HFFc6 (cell line): ENCODE data around the gene DCHS1. TPM values are rescaled to one million over a fixed set of nuclear protein-coding genes. Genes with fewer than 3 reads are reported as not detected.

Experiments used
- DNase-seq: peaks from one replicate; pipeline ENCODE4 v3.0.0-alpha.2; 2018
- H3K27ac Mint-ChIP-seq: 2 replicates; pipeline ENCODE4 v1.8.0; 2020; ENCODE audit warnings: mild to moderate bottlenecking, mixed read lengths
- H3K27me3 Mint-ChIP-seq: 2 replicates; pipeline ENCODE4 v1.8.0; 2021; ENCODE audit warnings: mild to moderate bottlenecking, moderate library complexity, mixed read lengths; ENCODE audit not compliant: insufficient read depth
- H3K36me3 Mint-ChIP-seq: 2 replicates; pipeline ENCODE4 v1.8.0; 2021; ENCODE audit warnings: low read depth, mixed read lengths
- H3K4me1 Mint-ChIP-seq: 2 replicates; pipeline ENCODE4 v1.8.0; 2020; ENCODE audit warnings: low read depth, mixed read lengths
- H3K4me3 Mint-ChIP-seq: 2 replicates; pipeline ENCODE4 v1.8.0; 2020; ENCODE audit warnings: mild to moderate bottlenecking, moderate library complexity, mixed read lengths
- H3K9me3 Mint-ChIP-seq: 2 replicates; pipeline ENCODE4 v1.8.0; 2020; ENCODE audit warnings: mild to moderate bottlenecking, mixed read lengths
- total RNA-seq, 6 experiments: library from RNA; stranded (reverse); fragmentation: NEBNext Ultra II Directional; extraction: Animal tissue kit (Norgen Biotek cat#: 25700); gene quantifications; 2 replicates in 1 of 6; 3 replicates in 5 of 6; pipeline ENCODE4 v1.2.3, GENCODE V29; 2021
- TF ChIP-seq, protein P1 (sequence below): fragments of 200-600 bp; sonication (generic); IDR thresholded peaks from 2 replicates; pipeline ENCODE4 v1.5.0; 2021; ENCODE audit warnings: antibody characterized with exemption, mild to moderate bottlenecking

The DCHS1 gene
- total RNA-seq, 6 experiments from 2014 or later: 1.4 to 2.8 (median 2.3) TPM

DNA sequence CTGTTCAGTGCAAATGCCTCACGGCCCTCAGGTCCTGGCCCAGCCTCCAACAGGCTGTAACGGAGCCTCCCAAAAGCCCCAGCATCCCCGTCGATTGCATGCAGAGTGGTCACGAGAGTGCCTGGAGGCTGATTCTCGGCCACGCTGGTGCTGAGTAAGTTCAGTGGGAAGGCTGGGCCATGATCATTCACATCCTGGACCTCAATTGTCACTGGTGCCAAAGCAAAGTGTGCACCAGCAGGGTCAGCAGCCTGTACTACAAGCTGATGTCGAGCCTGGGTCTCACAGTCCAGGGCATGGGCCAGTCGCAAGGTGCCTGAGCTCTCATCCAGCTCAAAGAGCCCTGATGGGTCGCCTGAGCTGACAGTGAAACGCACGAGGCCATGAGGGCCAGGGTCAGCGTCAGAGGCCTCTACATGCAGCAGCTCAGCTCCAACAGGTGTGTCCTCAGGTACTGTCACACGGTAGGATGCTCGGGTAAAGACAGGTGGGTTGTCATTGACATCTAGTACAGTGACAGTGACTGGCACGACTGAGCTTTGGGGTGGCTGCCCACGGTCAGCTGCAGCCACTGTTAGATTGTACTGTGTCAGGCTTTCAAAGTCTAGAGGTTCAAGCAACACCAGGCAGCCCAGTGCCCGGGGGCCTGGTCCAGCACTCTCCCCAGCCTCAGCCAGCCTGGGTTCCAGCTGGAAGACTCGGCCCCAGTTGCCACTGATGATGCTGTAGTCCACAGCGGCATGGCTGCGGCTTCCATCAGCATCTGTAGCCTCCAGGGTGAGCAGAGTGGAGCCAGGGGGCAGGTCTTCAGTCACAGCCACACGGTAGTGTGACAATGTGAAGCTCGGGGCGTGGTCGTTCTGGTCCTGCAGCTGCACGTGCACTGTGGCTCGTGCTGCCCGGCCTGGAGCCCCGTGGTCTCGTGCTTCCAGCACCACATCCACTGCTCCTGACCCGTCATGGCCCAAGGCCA is 31.9 kb downstream of the DCHS1 start:
- TF ChIP-seq, protein P1, sequence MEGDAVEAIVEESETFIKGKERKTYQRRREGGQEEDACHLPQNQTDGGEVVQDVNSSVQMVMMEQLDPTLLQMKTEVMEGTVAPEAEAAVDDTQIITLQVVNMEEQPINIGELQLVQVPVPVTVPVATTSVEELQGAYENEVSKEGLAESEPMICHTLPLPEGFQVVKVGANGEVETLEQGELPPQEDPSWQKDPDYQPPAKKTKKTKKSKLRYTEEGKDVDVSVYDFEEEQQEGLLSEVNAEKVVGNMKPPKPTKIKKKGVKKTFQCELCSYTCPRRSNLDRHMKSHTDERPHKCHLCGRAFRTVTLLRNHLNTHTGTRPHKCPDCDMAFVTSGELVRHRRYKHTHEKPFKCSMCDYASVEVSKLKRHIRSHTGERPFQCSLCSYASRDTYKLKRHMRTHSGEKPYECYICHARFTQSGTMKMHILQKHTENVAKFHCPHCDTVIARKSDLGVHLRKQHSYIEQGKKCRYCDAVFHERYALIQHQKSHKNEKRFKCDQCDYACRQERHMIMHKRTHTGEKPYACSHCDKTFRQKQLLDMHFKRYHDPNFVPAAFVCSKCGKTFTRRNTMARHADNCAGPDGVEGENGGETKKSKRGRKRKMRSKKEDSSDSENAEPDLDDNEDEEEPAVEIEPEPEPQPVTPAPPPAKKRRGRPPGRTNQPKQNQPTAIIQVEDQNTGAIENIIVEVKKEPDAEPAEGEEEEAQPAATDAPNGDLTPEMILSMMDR: no peak
- H3K27ac Mint-ChIP-seq: no peak overlapping the region
- H3K4me1 Mint-ChIP-seq: no peaks in the 10 kb centered on the region
- H3K36me3 Mint-ChIP-seq: no peaks in the 10 kb centered on the region
- H3K4me3 Mint-ChIP-seq: no peak overlapping the region
- H3K9me3 Mint-ChIP-seq: no peaks in the 10 kb centered on the region
- DNase-seq: no peak
- no peaks in the 10 kb centered on the region; the same call in 1 of the 2 replicates for H3K27me3 Mint-ChIP-seq

DNA sequence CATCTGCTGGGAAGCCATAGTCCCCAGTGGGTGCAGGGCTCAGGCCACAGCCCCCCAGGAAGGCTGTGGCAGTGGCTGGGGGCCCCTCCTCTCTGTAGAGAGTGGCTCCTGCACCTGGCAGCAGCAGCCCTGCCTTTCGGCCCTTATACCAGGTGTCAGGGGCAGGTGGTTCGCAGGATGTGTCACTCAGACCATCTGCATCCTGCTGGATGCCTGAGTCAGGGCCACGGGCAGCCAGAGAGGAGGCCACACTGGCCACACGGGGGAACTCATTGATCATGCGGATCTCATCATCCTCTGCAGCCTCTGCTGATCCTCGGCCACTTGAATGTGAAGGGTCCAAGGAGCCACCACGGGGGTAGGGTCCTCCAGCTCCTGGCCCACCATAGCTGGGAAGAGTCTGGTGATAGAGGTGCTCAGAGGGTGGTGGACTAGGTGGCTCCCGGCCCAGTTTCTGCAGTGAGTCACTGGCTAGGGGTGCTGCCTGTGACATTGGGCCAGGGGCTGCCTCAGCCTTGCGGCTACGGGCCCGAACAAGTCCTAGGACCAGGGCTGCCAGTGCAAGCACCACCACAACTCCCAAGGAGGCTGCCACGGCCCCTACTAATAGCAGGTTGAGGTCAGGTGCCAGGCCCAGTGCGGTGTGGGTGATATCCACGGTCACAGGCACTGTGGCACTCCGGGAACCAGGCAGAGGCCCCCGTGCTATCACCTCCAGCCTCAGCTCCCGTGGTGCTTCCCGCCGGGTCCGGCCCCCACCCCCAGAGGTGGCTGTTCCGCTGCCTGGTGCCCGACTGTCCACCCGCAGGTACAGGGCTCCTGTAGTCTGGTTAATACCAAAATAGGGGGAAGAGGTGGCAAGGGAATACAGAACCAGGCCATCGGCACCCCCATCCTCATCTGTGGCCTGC is 33.1 kb downstream of the DCHS1 start:
- no peaks in the 10 kb centered on the region for H3K4me1 Mint-ChIP-seq
- H3K9me3 Mint-ChIP-seq: no peaks in the 10 kb centered on the region
- H3K36me3 Mint-ChIP-seq: no peaks in the 10 kb centered on the region
- DNase-seq: no peak
- TF ChIP-seq, protein P1: no peak
- no peaks in the 10 kb centered on the region; the same call in 1 of the 2 replicates for H3K27me3 Mint-ChIP-seq
- no peak overlapping the region for H3K27ac Mint-ChIP-seq
- H3K4me3 Mint-ChIP-seq: no peak overlapping the region

DNA sequence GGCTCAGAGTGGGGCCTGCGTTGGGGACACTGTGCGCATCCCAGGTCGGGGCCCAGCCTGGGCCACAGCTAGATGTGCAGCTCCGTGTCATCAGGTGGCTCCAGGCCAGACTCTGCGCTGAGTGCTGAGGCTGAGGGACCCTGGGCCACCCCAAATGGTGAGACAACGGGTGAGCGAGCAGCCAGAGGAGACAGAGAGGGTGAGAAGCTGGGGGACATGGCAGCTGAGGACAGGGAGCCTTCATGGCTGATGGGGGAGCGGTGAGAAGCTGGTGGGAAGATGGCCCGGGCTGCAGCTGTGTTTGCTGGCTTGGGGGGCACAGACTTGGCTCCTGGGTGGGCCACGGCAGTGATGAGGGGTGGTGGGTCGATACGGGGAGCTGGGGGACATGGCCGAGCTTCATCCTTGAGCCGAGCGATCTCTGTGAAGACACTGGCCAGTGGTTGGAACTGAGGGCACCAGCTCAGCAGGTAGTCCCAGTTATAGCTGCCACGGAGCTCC is 33.8 kb downstream of the DCHS1 start:
- Mint-ChIP-seq H3K27ac (no peak overlapping the region), H3K4me1 (no peaks in the 10 kb centered on the region; the same call in 1 of the 2 replicates), H3K9me3 (no peaks in the 10 kb centered on the region), H3K36me3 (no peaks in the 10 kb centered on the region), H3K27me3 (no peaks in the 10 kb centered on the region; the same call in 1 of the 2 replicates), H3K4me3 (no peak overlapping the region)
- no peak for DNase-seq
- TF ChIP-seq, protein P1: no peak

DNA sequence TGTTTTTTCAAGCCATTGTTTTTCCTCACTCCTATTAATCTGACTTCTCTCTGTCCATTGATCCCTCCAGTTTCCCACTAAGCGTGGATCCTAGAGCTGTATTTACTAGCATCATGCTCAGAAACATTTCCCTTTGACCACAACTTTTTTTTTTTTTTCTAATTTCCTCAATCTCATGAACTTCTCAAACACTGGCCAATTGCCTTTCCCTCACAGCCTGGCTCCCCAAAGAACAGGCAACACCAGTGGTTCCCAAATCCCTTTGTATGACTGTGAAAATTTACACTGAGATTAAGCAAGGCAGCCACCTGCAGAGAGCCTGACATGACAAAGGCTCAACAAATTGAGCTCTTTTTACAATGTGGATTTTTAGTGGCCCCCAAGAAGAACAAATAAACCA is 35.0 kb downstream of the DCHS1 start:
- Mint-ChIP-seq H3K36me3 (peaks cover 9% of the 10 kb centered on the region), H3K27me3 (no peaks in the 10 kb centered on the region), H3K27ac (no peak overlapping the region), H3K9me3 (no peaks in the 10 kb centered on the region), H3K4me3 (no peak overlapping the region), H3K4me1 (no peaks in the 10 kb centered on the region; the same call in 1 of the 2 replicates)
- DNase-seq: no peak
- TF ChIP-seq, protein P1: no peak

DNA sequence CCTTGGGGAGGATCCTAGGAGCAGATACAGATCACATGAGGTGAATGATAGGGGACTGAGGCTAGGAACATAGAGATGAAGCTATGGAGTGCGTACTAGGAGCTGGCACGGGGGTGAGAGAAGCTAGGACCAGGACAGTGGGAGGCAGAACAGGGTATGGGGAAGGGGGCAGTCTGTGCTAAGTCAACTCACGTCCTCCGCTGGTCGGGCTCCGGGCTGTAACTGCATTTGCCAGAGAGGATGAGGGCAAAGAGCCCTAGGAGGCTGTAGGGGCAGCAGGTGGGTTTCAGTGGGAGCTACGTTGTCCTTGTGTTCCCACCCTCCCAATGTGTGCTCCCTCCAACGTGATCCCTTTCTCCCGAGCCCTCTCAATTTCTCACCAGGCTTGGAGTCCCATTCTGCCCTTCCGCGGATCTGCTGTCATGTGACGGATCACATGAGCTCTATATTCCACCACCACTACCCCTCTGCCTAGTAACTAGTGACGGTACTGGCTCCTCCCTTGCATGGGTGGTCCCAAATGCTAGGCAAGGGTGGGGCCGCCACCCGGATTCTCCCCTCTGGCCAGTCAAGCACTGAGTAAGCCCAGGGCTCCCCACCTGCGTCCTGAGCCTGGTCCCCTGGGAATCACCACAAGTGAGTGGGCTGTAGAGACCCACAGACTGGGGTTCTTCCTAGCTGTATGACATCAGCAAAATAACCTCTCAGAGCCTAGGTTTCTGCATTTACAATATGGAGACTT is 36.4 kb downstream of the DCHS1 start, which contains the start of gene TPP1:
TSS of gene TPP1 (minus strand) at position 419 of the 742 bp plus-strand sequence. CDS start at position 397, 22 bp downstream.
- no peak within 1 kb of the TSS for H3K27ac Mint-ChIP-seq
- DNase-seq: peak; percentile 92
- TF ChIP-seq, protein P1: no peak
- H3K9me3 Mint-ChIP-seq: no peaks in the 10 kb centered on the region
- no peaks in the 10 kb centered on the region; the same call in 1 of the 2 replicates for H3K4me1 Mint-ChIP-seq
- H3K27me3 Mint-ChIP-seq: no peaks in the 10 kb centered on the region
- no peak within 1 kb of the TSS for H3K4me3 Mint-ChIP-seq
- peaks cover 15% of the 10 kb centered on the region for H3K36me3 Mint-ChIP-seq
